Stimulated activated CD8-positive, alpha-beta memory T cell treated with anti-CD3 and anti-CD28 coated beads, Interleukin-2, amount 100 ng/mL, for 48 hours (primary cell): Measurements from ENCODE around the gene SRD5A3.

Experiments
- DNase-seq, 2 donors: peaks; one replicate each; pipeline ENCODE4 v3.0.0-alpha.2; 2020; ENCODE audit warnings: low read depth in 2 of 2

SRD5A3 gene

GRCh38 chr4:55345980-55346850 is at the start of gene SRD5A3:
Gene SRD5A3 (plus strand): TSS chr4:55346242. CDS start chr4:55346337, 95 bp downstream.
- DNase-seq, result peak; percentile 82 to 85

GRCh38 chr4:55297346-55297745 is 48.7 kb upstream of the SRD5A3 start:
- no peak for DNase-seq

- DNase-seq, result no peak
Observed at GRCh38 chr4:55303760-55304165, 42.3 kb upstream of the SRD5A3 start.

DNA sequence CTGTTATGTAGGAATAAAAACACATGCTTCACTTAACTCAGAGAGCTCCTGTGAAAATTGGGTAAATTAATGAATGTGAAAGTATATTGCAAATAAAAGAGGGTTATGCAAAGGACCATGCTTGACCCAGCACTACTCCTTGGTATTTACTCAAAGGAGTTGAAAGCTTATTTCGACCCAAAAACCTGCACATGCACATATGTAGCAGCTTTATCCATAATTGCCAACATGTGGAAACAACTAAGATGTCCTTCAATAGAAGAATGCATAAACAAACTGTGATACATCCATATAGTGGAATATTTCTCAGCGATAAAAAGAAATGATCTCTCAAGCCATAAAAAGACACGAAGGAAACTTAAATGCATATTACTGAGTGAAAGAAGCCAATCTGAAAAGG is 41.7 kb upstream of the SRD5A3 start:
- no peak for DNase-seq

- no peak for DNase-seq
Observed at GRCh38 chr4:55308071-55308470, 38.0 kb upstream of the SRD5A3 start.

DNA sequence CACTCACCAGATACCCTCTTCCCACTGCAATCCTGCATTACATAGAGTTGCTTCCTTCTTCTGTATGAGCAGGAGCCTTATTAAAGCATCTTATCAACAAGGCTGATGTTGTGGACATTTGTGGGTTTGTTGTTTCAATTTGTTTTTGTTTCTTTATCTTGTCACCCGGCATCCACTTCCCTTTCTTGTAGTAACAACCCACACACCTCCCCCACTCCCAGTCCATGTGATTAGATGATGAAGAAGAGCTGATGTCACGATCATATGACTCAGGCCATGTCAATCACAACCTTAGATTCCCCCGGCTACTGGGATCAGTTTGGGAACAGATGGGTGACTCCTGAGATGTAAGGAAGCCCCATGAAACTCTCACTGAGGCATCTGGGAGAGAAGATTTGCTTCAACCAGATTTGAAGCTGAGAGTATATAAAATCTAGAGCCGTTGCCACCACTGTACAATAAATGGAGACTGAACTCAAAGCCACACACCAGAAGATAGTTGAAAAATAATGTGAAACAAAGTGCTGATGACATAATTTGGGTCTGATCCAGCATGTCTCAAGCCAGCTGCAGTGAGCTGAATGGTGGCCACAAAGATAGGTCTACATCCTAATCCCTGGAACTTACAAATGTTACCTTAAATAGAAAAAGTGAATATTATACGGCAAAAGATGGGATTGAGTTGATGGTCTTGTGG is 34.1 kb upstream of the SRD5A3 start:
- no peak for DNase-seq

DNA sequence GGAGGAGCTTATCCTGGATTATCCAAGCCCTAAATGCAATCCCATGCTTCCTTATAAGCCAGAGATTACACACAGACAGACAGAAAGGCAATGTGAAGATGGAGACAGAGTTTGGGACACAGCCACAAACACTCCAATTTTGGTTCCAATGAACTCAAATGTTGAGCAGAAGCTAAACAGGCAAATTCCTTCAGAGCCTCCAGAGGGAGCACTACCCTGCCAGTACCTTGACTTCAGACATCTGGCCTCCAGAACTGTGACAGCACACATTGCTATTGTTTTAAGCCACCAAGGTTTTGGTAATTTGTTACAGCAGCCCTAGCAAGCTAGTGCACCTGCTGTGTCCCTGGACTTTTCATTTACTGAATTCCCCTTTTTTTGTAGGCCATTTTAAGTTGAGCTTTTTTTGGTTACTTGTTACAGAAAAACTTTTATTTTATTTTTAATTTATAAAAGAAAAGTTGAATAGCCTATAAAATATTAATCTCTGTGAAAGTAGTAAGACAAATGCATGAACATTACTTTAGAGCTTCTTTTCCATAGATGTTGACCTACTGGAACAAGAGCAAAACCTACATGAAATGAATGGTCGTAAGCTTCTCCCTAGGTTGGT is 33.4 kb upstream of the SRD5A3 start:
- peak in 1 of 2 donors; percentile 1 for DNase-seq

DNA sequence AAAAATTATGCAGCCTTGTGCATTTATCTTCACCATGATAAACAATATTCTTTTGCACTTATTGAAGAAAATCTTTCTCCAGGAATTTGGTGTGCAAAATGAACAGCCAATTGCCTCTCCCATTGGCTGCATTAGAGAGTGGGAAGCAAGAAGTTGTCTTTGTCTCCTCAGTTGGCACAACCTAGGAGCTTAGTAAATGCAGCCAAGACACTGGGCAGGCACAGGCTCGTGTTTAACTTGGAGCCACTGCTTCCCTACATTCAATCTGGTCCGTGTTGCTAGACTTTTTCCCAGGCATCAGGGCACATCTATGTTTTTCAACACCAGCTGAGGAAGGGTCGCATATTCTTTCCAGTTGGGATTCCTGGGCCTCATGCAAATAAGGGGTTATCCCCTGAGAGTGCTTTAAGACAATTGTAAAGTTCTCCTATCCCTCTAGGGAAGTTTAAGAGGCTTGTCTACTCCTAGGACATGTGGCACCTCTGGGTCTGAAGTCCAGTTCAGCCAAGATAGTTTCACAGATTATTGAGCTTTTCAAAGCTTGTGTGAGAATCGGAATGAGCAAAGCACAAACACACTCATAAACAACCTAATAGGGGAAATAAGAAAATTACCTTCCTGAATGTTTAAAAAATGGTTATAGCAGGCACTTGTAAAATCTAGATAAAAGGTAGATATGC is 31.8 kb upstream of the SRD5A3 start:
- no peak for DNase-seq

- DNase-seq, result no peak
Observed at GRCh38 chr4:55318175-55319129, 27.6 kb upstream of the SRD5A3 start.

DNA sequence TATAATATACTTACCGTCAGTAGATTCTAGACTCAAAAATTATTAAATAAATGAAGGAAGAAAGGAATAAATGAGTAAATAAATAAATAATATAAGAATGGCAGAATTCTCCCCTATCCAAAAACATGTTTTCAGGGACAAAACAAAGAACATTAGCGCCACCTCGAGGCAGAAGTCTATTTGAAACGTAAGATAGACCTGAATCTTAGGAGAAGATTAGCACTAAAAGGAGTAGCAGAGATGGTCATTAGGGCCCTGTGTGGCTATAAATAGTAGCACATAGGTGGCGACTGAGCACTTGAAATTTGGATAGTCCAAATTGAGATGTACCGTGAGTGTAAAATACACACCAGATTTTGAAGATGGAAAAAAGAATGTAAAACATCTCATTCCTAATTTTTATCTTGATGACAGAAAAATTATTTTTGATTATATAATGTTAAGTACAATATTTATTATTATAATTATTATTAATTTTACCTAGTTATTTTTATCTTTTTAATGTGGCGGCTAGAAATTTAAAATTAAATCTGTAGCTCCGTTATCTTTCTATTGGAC is 24.3 kb upstream of the SRD5A3 start:
- peak; percentile 43 to 48 for DNase-seq

GRCh38 chr4:55323375-55323774 is 22.7 kb upstream of the SRD5A3 start:
- DNase-seq, result no peak

GRCh38 chr4:55326629-55327028 is 19.4 kb upstream of the SRD5A3 start:
- DNase-seq, result no peak

DNA sequence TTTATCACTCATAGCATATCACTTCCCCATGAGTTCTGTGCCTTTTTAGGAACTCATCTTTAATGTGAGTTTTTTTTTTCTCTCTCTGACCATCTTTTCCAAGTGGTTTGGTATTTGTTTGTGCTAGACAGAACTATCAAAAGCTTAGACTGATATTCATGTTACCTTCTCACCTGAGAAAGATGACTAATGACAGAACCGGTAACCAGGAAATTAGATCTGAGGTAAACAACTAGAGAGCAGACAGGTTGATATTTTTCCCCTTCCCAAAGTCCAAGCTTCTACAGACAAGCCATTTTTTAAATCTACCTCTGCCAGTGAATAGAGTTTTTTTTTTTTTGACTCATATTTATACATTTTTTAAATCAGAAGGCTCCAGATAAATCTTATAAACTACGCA is 17.0 kb upstream of the SRD5A3 start:
- DNase-seq, result no peak

- no peak for DNase-seq
Observed at GRCh38 chr4:55330241-55330640, 15.8 kb upstream of the SRD5A3 start.

DNA sequence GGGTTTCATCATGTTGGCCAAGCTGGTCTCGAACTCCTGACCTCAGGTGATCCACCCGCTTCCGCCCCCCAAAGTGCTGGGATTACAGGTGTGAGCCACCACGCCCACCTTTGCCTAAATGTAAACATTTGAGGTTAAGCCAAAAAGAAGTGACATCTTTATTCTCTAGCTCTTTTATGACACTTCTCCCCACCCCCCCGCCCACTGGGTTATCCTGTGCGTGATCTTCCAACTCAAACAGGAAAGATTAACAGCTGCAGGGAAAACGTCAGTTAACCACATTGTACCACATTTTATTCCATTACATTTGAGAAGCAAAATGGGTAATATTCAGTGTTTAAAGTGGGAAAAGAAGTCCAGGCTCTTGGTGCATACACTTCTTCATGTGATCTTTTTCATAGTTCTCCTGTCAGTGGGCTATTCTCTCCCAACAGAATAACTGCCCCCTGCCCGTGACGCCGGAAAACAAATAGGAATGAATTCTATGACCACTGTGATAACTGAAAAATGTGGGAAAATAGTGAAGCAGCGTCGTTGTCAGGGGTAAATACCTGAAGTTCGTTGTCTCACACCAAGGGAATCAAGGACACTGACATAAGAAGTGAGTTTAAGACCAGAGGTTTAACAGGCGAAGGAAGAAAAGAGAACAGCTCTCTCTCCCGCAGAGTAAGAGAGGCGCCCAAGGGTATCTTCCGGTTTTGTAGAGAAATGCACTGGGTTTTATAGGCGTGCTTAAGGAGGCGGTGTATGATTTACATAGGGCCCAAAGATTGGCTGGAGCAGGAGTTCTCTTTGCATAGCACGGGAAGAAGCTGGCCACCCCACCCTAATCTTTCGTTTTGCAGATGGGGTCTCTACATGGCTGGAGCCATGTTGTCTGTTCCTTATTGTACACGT is 9.7 kb upstream of the SRD5A3 start:
- no peak for DNase-seq

- DNase-seq, result no peak
Observed at GRCh38 chr4:55337944-55338343, 8.1 kb upstream of the SRD5A3 start.

DNA sequence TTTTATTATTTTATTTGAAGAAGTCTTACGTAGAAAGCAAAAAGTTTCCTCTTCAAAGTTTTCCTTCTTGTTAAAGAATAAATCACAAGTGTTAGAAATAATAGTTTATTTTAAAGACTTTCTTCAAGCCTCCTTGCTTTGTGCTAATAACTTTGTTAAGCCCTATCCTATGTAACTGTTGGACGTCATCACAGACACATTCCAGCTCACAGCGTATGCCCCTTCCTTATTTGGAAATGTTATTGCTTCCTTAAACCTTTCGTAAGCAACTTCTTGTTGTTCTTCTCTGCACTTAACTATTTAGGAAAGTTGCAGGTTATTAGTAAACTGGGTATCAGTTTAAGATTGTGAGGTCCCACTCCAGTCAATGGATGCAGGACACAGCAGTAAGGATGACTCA is 7.6 kb upstream of the SRD5A3 start:
- no peak for DNase-seq

DNA sequence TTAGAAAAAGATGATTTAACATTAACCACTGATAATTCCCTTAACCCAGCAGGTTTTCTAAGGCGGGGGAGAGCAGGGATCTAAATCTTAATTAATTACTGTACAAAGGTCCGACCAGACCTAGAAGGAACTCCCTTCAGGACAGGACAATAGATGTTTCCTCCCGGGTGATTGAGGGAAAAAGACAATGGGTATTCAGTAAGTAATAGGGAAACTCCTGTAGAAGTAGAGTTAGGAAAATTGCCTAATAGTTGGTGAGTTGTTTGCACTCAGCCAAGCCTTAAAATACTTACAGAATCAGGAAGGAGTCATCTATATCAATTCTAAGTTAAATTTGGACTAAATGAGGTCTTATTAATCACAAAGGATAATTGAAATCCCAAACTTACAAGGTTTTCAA is 5.8 kb upstream of the SRD5A3 start:
- no peak for DNase-seq

GRCh38 chr4:55343887-55344286 is 2.2 kb upstream of the SRD5A3 start:
- DNase-seq, result no peak

DNA sequence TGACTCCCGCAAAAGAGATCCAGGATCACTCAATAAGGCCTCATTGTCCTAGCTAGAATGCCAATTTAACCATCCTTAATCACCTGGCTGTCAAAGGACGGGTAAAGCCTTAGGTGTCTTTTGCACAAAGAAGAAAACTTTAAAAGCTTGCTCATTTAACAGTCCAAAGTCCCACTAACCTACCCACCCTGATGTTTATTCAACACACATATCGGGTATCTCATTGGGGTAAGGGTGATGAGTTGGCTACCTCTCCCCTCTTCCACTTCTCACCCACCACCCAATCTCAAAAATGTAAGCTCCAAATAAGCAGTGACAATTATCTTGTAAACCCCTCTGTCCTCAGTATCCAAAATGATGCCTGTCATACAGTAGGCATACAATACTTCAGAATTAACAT is 988 bp upstream of the SRD5A3 start:
- DNase-seq, result no peak
